Measurements from ENCODE around the gene DOCK3. TPM values are rescaled to one million over a fixed set of nuclear protein-coding genes. Genes with fewer than 3 reads are reported as not detected.

Gene DOCK3
- total and polyA plus RNA-seq, 10 of the 15 experiments (the other 5 are each of a cell fraction or from before 2014, with no cell fraction given), result 0.02 to 0.52 (median 0.04) TPM; not detected in 5

GRCh38 chr3:50807266-50807665 lies 132.5 kb downstream of the DOCK3 start:
- H3K36me3 ChIP-seq (ENCODE audit: control insufficient read depth in 2 of 2, insufficient read depth in 2 of 2, low read length in 1 of 2), result no peaks in the 10 kb centered on the region
- H3K9me3 ChIP-seq (replicated peaks; ENCODE audit: control insufficient read depth, insufficient read depth, low read length), result no peaks in the 10 kb centered on the region
- ChIA-PET CTCF (no interaction called here), POLR2A (no interaction called here), SMC1A (ENCODE audit: uncharacterized antibody, unreplicated experiment) (no interaction called here), RAD21 (ENCODE audit: unreplicated experiment) (no interaction called here)
- FAIRE-seq, result no peak
- H3K27ac ChIP-seq (ENCODE audit: control insufficient read depth, insufficient read depth), result no peak overlapping the region
- intact Hi-C loops (cut with micrococcal nuclease; ENCODE audit: unreplicated experiment) (no loop called here), in situ Hi-C loops (cut with MboI) (no loop called here)
- H3K4me1 ChIP-seq (ENCODE audit: control insufficient read depth, insufficient read depth, low read length), result no peaks in the 10 kb centered on the region
- H2AFZ ChIP-seq (ENCODE audit: control insufficient read depth, low read depth, low read length), result no peak overlapping the region
- BruUV-seq (replicated peaks), result no TSS peak
- TF ChIP-seq BCLAF1 (IDR thresholded peaks at IDR 0.05), result no peak
- no peak for TF ChIP-seq CHD4 (IDR thresholded peaks at IDR 0.05)
- no peak for TF ChIP-seq NR2F1 (conservative IDR thresholded peaks at IDR 0.05)
- TF ChIP-seq NFXL1 (IDR thresholded peaks at IDR 0.05; ENCODE audit: borderline replicate concordance), result no peak
- TF ChIP-seq ZNF384 (IDR thresholded peaks at IDR 0.05; ENCODE audit: borderline replicate concordance, low read depth, low read length), result no peak
- no peak for TF ChIP-seq ZBED1 (IDR thresholded peaks at IDR 0.05; ENCODE audit: borderline replicate concordance)
- TF ChIP-seq HDAC6 (IDR thresholded peaks at IDR 0.05; ENCODE audit: unreplicated experiment), result no peak
- TF ChIP-seq PKNOX1 (IDR thresholded peaks at IDR 0.05), result no peak
- TF ChIP-seq USF1 (IDR thresholded peaks at IDR 0.05; ENCODE audit: borderline replicate concordance, extremely low read length, insufficient read depth, low read depth, low read length), result no peak
- TF ChIP-seq E2F8 (IDR thresholded peaks at IDR 0.05; ENCODE audit: low read depth, partially characterized antibody), result no peak
- no peak for TF ChIP-seq ZNF622 (IDR thresholded peaks at IDR 0.05)
- no peaks in the 10 kb centered on the region for H4K20me1 ChIP-seq (ENCODE audit: control insufficient read depth, insufficient read depth)
- no peak for ATAC-seq
- DNase-seq (ENCODE audit: low read depth, low spot score), result no peak
- no peak overlapping the region for H3K4me3 ChIP-seq
- no peaks in the 10 kb centered on the region for H3K79me2 ChIP-seq (ENCODE audit: control insufficient read depth, insufficient read depth, low read length)
- no peaks in the 10 kb centered on the region for H3K27me3 ChIP-seq (replicated peaks in 1 of 2; ENCODE audit: control insufficient read depth in 2 of 2, insufficient read depth in 2 of 2, low read length in 1 of 2)
- WGBS (ENCODE audit: insufficient coverage, insufficient replicate concordance, low lambda C conversion rate, missing lambda C conversion rate), result 18% methylated on average over 2 of the region's 2 CpGs
- no peak overlapping the region for H3K4me2 ChIP-seq (ENCODE audit: control insufficient read depth, insufficient read depth)
- H3K9ac ChIP-seq (ENCODE audit: control insufficient read depth, insufficient read depth, low read length), result no peak overlapping the region
